Bronchial epithelial cell (primary cell): ENCODE results near the gene ASCC3. TPM values are rescaled to one million over a fixed set of nuclear protein-coding genes. Genes with fewer than 3 reads are reported as not detected.

Experiments
- DNase-seq: peaks from one replicate; pipeline ENCODE4 v3.0.0-alpha.2; 2010; ENCODE audit warnings: low read depth
- FAIRE-seq: peaks from 2 replicates; lab custom pipeline; 2011; peaks lifted over from hg19 to GRCh38; lab: Jason Lieb, UNC
- H3K27me3 ChIP-seq: 2 replicates; pipeline ENCODE4 v1.5.1; 2011; ENCODE audit warnings: low read length; ENCODE audit not compliant: control insufficient read depth, insufficient read depth
- H3K36me3 ChIP-seq: 2 replicates; pipeline ENCODE4 v1.5.1; 2011; ENCODE audit warnings: low read length; ENCODE audit not compliant: control insufficient read depth, insufficient read depth
- H3K4me3 ChIP-seq: 2 replicates; pipeline ENCODE4 v1.5.1; 2011; ENCODE audit warnings: mild to moderate bottlenecking, low read depth, low read length, control low read depth
- total RNA-seq: library from RNA; depleted of rRNA; stranded (reverse); fragments of >200 nt; gene quantifications from 2 replicates; pipeline ENCODE4 v1.2.1, GENCODE V29; 2014
- TF ChIP-seq, protein P1 (sequence below): IDR thresholded peaks from 2 replicates; pipeline ENCODE4 v1.5.1; 2011; ENCODE audit warnings: mild to moderate bottlenecking, moderate library complexity, low read length, control low read depth, inconsistent platforms; ENCODE audit not compliant: insufficient read depth, severe bottlenecking

Gene ASCC3
- total RNA-seq, 1 donor from 2014 or later = 52.7 TPM

GRCh38 chr6:100883347-100883746, 2.2 kb upstream of the ASCC3 start:
- no peaks in the 10 kb centered on the region for H3K27me3 ChIP-seq
- no peaks in the 10 kb centered on the region for H3K36me3 ChIP-seq
- no peak for DNase-seq
- FAIRE-seq = no peak
- H3K4me3 ChIP-seq = no peak overlapping the region
- TF ChIP-seq, protein P1, sequence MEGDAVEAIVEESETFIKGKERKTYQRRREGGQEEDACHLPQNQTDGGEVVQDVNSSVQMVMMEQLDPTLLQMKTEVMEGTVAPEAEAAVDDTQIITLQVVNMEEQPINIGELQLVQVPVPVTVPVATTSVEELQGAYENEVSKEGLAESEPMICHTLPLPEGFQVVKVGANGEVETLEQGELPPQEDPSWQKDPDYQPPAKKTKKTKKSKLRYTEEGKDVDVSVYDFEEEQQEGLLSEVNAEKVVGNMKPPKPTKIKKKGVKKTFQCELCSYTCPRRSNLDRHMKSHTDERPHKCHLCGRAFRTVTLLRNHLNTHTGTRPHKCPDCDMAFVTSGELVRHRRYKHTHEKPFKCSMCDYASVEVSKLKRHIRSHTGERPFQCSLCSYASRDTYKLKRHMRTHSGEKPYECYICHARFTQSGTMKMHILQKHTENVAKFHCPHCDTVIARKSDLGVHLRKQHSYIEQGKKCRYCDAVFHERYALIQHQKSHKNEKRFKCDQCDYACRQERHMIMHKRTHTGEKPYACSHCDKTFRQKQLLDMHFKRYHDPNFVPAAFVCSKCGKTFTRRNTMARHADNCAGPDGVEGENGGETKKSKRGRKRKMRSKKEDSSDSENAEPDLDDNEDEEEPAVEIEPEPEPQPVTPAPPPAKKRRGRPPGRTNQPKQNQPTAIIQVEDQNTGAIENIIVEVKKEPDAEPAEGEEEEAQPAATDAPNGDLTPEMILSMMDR = no peak

DNA sequence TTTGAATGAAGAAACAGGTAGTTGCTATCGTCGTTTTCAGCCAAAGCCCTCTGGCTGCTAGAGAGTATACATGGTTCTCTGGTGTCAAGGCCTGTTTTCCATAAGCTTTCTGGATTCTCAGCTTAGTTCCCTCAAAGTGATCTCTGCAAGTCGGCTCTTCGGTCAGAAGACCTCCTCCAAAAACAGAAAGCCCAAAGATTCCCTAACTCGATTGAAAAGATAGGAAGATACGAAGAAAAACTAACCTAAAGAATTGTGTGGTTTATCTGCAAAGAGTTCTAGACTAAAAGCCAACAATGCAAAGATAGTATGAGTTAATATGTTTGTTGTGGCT, 545 bp upstream of the ASCC3 start:
- FAIRE-seq = no peak
- Histone ChIP-seq H3K4me3 (peak overlapping the region; percentile 81), H3K36me3 (no peaks in the 10 kb centered on the region), H3K27me3 (no peaks in the 10 kb centered on the region)
- TF ChIP-seq, protein P1 = no peak
- peak; percentile 18 for DNase-seq

GRCh38 chr6:100880149-100880852, 828 bp downstream of the ASCC3 start:
- Histone ChIP-seq H3K36me3 (no peaks in the 10 kb centered on the region), H3K4me3 (peak overlapping the region; percentile 81), H3K27me3 (no peaks in the 10 kb centered on the region)
- DNase-seq (peak; percentile 70), FAIRE-seq (no peak)
- TF ChIP-seq, protein P1 = no peak

DNA sequence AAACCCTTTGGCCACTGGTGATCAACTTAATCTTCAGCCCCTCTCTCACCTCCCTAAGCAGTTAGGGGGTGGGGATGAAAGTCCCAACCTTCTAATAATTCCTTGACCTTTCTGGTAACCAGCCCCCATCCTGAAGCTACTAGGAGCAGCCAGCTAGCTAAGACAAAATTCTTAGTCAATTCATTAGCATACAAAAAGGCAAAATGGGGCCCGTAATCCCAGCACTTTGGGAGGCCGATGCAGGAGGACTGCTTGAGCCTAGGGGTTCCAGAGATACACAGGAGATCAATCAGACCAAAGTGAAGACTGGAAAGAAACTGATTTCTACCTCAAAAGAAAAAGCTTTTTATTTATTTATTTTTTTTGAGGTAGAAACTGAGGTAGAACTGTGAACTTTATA, 1.8 kb downstream of the ASCC3 start:
- FAIRE-seq (no peak), DNase-seq (no peak)
- Histone ChIP-seq H3K4me3 (no peak overlapping the region), H3K27me3 (no peaks in the 10 kb centered on the region), H3K36me3 (no peaks in the 10 kb centered on the region)
- TF ChIP-seq, protein P1 = no peak

GRCh38 chr6:100877851-100878250, 3.3 kb downstream of the ASCC3 start:
- Histone ChIP-seq H3K27me3 (no peaks in the 10 kb centered on the region), H3K36me3 (no peaks in the 10 kb centered on the region), H3K4me3 (no peak overlapping the region)
- FAIRE-seq (no peak), DNase-seq (no peak)
- TF ChIP-seq, protein P1 = no peak

DNA sequence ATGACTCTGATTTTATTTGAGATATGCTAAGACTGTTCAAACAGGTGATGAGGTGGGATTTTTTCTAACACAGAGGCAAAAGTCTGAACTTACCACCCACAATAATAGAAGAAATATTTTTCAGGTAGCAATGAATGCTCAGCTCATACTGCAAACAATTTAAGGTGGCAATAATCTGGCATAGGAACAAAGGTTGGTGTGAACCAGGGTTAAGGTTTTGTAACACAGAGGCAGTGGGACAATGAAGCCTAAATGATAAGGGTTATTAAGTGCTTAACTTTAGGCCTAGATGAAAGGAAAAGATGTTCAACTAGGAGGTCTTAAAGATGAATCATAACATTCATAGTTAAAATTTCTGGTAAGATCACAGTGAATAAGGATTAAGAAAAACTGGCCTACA, 4.9 kb downstream of the ASCC3 start:
- Histone ChIP-seq H3K36me3 (peaks cover 2% of the 10 kb centered on the region), H3K27me3 (no peaks in the 10 kb centered on the region), H3K4me3 (no peak overlapping the region)
- TF ChIP-seq, protein P1 = no peak
- no peak for DNase-seq
- no peak for FAIRE-seq
